PFSK-1 (cell line): ENCODE measurements around the gene GARIN5A.

Source experiments
- FOXP2 ChIP-seq: optimal IDR thresholded peaks from 2 replicates; pipeline ENCODE3; 2011; ENCODE audit warnings: borderline replicate concordance, control low read depth, inconsistent platforms; ENCODE audit not compliant: insufficient read depth; ENCODE audit errors: extremely low read length, extremely low read depth
- POLR2AphosphoS5 ChIP-seq: IDR thresholded peaks from 2 replicates; pipeline ENCODE4 v1.6.1; 2012; ENCODE audit warnings: low read depth, mild to moderate bottlenecking, control low read depth, low read length, moderate library complexity
- SIN3A ChIP-seq: IDR thresholded peaks from 2 replicates; pipeline ENCODE4 v1.6.1; 2012; ENCODE audit warnings: mild to moderate bottlenecking, low read length, moderate library complexity, borderline replicate concordance; ENCODE audit not compliant: insufficient read depth
- TAF1 ChIP-seq: IDR thresholded peaks from 2 replicates; pipeline ENCODE4 v1.6.1; 2012; ENCODE audit warnings: low read length, control low read depth, borderline replicate concordance; ENCODE audit not compliant: insufficient read depth
- TF ChIP-seq, protein P1 (sequence below), 2 experiments: IDR thresholded peaks; 2 replicates each; pipeline versions ENCODE4 v1.6.1 to v1.8.0; 2011 to 2012; ENCODE audit warnings: low read depth in 2 of 2, low read length in 2 of 2, control low read depth in 1 of 2, inconsistent platforms in 1 of 2, mild to moderate bottlenecking in 1 of 2, moderate library complexity in 1 of 2; ENCODE audit not compliant: insufficient read depth in 1 of 2

GARIN5A gene

DNA sequence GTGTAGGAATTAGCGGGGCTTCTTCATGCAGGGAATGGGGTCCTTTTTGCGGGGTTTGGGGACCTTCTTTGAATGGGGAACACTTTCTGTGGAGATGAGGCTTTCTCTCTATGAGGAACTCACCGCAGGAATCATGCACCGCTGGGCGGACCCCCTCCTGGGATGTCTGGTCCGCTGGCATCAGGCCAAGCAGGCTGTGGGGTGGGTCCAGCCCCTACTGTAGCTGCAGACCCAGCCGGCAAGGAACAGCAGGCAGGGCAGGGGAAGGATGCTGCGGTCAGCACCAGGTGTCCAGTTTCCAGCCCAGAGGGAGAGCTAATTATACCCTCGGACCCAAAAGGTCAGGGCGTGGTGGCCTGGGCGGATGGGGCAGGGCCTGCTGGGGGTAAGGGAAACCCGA lies 42.1 kb downstream of the GARIN5A start:
- no peak for TF ChIP-seq SIN3A
- TF ChIP-seq, protein P1, sequence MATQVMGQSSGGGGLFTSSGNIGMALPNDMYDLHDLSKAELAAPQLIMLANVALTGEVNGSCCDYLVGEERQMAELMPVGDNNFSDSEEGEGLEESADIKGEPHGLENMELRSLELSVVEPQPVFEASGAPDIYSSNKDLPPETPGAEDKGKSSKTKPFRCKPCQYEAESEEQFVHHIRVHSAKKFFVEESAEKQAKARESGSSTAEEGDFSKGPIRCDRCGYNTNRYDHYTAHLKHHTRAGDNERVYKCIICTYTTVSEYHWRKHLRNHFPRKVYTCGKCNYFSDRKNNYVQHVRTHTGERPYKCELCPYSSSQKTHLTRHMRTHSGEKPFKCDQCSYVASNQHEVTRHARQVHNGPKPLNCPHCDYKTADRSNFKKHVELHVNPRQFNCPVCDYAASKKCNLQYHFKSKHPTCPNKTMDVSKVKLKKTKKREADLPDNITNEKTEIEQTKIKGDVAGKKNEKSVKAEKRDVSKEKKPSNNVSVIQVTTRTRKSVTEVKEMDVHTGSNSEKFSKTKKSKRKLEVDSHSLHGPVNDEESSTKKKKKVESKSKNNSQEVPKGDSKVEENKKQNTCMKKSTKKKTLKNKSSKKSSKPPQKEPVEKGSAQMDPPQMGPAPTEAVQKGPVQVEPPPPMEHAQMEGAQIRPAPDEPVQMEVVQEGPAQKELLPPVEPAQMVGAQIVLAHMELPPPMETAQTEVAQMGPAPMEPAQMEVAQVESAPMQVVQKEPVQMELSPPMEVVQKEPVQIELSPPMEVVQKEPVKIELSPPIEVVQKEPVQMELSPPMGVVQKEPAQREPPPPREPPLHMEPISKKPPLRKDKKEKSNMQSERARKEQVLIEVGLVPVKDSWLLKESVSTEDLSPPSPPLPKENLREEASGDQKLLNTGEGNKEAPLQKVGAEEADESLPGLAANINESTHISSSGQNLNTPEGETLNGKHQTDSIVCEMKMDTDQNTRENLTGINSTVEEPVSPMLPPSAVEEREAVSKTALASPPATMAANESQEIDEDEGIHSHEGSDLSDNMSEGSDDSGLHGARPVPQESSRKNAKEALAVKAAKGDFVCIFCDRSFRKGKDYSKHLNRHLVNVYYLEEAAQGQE (IDR thresholded peaks at IDR 0.05; ENCODE audit: insufficient read depth in 1 of 2, low read depth in 2 of 2, low read length in 2 of 2), result no peak
- TF ChIP-seq POLR2AphosphoS5, result no peak
- TF ChIP-seq FOXP2, result peak; percentile 21
- TF ChIP-seq TAF1, result no peak

DNA sequence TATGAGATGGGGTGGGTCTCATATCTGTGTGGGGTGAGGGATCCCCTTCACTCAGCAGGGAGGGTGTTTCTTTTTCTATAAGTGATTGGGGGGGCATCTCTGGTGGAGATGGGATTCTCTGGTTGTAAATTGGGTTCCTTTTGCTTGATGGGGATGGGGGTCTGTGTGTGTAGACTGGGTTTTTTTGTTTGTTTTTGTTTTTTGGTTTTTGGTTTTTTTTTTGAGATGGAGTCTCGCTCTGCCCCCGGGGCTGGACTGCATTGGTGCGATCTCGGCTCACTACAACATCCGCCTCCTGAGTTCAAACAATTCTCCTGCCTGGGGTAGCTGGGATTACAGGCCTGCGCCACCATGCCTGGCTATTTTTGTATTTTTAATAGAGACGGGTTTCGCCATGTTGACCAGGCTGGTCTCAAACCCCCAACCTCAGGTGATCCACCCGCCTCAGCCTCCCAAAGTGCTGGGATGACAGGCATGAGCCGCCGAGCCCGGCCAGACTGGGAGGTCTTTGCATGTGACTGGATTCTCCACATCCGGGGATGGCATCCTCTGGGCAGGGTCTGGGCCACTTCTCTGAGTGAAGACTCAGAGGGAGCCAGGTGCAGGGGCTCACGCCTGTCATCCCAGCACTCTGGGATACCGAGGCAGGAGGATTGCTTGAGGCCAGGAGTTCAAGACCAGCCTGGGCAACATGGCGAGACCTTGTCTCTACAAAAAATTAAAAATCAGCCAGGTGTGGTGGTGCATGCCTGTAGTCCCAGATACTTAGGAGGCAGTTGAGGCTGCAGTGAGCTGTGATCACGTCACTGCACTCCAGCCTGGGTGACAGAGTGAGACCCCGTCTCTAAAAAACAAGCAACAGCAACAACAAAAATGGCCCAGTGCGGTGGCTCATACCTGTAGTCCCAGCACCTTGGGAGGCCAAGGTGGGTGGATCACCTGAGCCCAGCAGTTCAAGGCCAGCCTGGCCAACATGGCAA lies 43.2 kb downstream of the GARIN5A start:
- TF ChIP-seq, protein P1 (IDR thresholded peaks at IDR 0.05; ENCODE audit: insufficient read depth in 1 of 2, low read depth in 2 of 2, low read length in 2 of 2), result no peak
- TF ChIP-seq SIN3A (no peak), POLR2AphosphoS5 (no peak), FOXP2 (no peak), TAF1 (no peak)

DNA sequence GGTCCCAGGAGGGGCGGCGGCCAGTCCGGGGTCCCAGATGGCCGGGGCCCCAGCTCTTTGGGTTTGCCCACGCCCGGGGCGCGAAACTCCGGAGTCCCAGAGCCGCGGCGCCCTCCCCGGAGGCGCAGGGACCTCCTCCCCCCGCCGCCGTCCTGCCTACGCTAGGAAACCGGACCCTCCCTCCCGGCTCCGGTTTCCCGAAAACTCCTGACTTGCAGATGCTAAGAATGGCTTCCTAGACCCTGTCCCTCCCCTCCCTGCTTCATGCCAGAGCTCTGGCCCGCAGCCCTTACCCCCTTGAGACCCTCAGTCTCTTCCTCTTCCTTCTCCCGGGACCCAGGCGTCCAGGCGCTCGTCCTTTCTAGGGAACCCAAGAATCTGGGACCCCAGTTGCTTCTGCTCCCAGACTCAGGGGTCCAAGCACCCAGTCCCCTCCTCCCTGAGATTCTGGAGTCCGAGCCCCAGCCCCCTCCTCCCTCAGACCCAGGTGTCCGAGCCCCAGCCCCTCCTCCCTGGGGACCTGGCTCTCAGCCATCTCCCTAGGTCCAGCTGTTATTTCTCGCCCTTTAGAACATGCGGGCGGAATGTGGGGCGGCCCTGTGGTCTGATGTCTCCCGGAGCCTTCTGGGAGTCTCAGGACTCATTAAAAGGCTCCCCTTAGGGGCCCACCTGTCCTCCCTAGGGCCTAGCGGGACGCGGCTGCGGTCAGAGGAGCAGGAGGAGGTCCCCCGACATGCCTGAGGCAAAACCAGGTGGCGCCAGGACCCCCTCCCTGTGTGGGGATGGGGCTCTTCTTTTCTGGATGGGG lies 44.2 kb downstream of the GARIN5A start, which contains the start of gene MYBPC2:
Gene MYBPC2, plus strand, starts transcription at position 672 of the 808 bp plus-strand sequence. Its CDS starts 62 bp downstream, at position 734.
- TF ChIP-seq FOXP2 (no peak), POLR2AphosphoS5 (no peak), TAF1 (no peak), SIN3A (no peak)
- TF ChIP-seq, protein P1 (IDR thresholded peaks at IDR 0.05; ENCODE audit: insufficient read depth in 1 of 2, low read depth in 2 of 2, low read length in 2 of 2), result no peak

DNA sequence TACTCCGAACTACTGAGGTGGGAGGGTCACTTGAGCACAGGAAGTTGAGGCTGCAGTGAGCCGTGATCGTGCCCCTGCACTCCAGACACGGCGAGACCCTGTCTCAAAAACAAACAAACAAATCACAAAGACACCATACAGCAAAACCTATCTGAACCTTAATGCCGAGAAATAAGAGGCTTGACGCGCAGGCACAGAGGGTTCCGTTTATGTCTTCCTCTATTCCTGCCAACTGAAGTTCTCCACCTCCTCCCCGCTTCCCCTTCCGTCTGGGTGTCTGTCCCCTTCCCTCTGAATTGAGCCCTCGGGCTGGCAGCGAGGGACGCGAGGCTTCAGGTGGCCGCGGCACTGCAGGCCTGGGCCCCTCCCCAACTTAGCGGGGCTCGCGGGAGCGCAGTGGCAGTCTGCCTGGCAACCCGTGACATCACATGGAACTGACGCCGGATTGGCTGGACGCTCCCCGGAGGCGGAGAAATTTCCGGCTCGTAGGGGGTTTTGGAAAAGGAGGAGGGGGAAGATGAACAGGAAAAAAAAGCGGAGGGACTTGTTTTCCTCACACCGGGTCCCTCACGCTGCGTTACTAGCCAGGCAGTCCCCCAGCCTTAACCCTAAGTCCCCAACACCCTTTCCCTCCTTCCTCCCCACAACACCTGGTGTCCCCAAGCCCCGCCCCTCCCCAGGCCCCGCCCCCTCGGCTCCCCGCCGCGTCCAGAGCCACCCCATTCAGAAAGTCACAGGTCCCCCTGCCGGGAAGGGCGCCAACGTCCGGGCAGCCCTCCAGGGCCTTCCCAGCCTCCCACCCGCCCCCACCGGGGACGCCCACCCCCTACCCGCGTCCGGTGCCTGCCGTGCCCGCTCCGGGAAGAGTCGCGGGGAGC lies 45.1 kb downstream of the GARIN5A start:
- TF ChIP-seq SIN3A (no peak), TAF1 (no peak), FOXP2 (no peak), POLR2AphosphoS5 (no peak)
- TF ChIP-seq, protein P1 (IDR thresholded peaks at IDR 0.05; ENCODE audit: insufficient read depth in 1 of 2, low read depth in 2 of 2, low read length in 2 of 2), result no peak
